Measurements from ENCODE around the gene DHRS7C. TPM values are rescaled to one million over a fixed set of nuclear protein-coding genes. Genes with fewer than 3 reads are reported as not detected.

Gene DHRS7C
- total and polyA plus RNA-seq, 2 donors (not counting 1 experiment from before 2014, with no cell fraction given): not detected

DNA sequence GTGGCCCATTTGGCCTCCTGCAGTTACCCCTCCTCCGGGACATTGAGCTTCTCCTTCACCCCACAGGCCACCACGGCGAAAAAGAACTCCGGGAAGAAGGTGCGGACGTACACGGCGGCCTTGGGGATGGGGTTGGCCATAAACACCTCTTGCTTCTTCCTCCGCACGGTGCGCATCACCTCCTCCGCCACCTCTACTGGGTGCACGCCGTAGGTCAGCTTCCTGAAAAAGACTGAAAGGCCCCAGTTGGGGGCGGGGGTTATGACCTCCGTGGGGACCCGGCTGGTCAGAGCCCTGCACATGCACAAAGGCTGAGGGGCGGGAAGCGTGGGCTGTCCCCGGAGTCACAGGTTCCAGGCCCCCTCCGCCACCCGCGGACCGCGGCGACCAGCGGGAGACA is 19.9 kb downstream of the DHRS7C start:
- ChIA-PET CTCF (no interaction called here), POLR2A (no interaction called here)
- Mint-ChIP-seq H3K4me3 (no peak overlapping the region), H3K27me3 (peaks cover 6% of the 10 kb centered on the region), H3K4me1 (no peaks in the 10 kb centered on the region), H3K27ac (no peak overlapping the region), H3K9me3 (ENCODE audit: insufficient read depth) (no peaks in the 10 kb centered on the region)
- WGBS (ENCODE audit: insufficient coverage): 90% methylated on average over 27 of the region's 27 CpGs
- H3K4me1 ChIP-seq (ENCODE audit: control insufficient read depth in 2 of 2, insufficient read depth in 2 of 2, low read length in 2 of 2): no peaks in the 10 kb centered on the region
- no peaks in the 10 kb centered on the region for H3K79me2 ChIP-seq (ENCODE audit: control insufficient read depth, insufficient read depth, low read length)
- no peaks in the 10 kb centered on the region for H4K20me1 ChIP-seq (ENCODE audit: control insufficient read depth, insufficient read depth, low read length, poor library complexity, severe bottlenecking)
- ATAC-seq (ENCODE audit: low read depth): no peak
- no peak for TF ChIP-seq EZH2 (IDR thresholded peaks at IDR 0.05; ENCODE audit: borderline replicate concordance, insufficient read depth, low read depth, low read length, poor library complexity, severe bottlenecking)
- TF ChIP-seq, protein P1, sequence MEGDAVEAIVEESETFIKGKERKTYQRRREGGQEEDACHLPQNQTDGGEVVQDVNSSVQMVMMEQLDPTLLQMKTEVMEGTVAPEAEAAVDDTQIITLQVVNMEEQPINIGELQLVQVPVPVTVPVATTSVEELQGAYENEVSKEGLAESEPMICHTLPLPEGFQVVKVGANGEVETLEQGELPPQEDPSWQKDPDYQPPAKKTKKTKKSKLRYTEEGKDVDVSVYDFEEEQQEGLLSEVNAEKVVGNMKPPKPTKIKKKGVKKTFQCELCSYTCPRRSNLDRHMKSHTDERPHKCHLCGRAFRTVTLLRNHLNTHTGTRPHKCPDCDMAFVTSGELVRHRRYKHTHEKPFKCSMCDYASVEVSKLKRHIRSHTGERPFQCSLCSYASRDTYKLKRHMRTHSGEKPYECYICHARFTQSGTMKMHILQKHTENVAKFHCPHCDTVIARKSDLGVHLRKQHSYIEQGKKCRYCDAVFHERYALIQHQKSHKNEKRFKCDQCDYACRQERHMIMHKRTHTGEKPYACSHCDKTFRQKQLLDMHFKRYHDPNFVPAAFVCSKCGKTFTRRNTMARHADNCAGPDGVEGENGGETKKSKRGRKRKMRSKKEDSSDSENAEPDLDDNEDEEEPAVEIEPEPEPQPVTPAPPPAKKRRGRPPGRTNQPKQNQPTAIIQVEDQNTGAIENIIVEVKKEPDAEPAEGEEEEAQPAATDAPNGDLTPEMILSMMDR (IDR thresholded peaks at IDR 0.05): no peak
- peaks cover 0 to 5% (median 0%) of the 10 kb centered on the region in 3 donors for H3K9me3 ChIP-seq (ENCODE audit: control extremely low read depth in 1 of 3, control insufficient read depth in 2 of 3, insufficient read depth in 1 of 3, low read length in 2 of 3)
- H2AFZ ChIP-seq (ENCODE audit: insufficient read depth, low read depth, low read length, poor library complexity, severe bottlenecking): no peak overlapping the region
- H3K9ac ChIP-seq (ENCODE audit: low read length): no peak overlapping the region
- no peak overlapping the region for H3K27ac ChIP-seq (ENCODE audit: low read length in 2 of 2)
- H3K4me2 ChIP-seq (replicated peaks; ENCODE audit: low read depth, low read length, poor library complexity, severe bottlenecking): no peak overlapping the region
- DNase-seq: no peak
- no peaks in the 10 kb centered on the region for H3K36me3 ChIP-seq (replicated peaks in 1 of 2; ENCODE audit: control extremely low read depth in 1 of 2, control insufficient read depth in 1 of 2, extremely low read depth in 1 of 2, insufficient read depth in 2 of 2, low read length in 1 of 2)
- H3K27me3 ChIP-seq (replicated peaks in 1 of 4; ENCODE audit: control extremely low read depth in 1 of 4, control insufficient read depth in 3 of 4, insufficient read depth in 4 of 4, low read length in 3 of 4): no peaks in the 10 kb centered on the region
- no peak overlapping the region for H3K4me3 ChIP-seq (ENCODE audit: control extremely low read depth in 1 of 5, extremely low read depth in 1 of 5, insufficient read depth in 1 of 5, low read depth in 2 of 5, low read length in 4 of 5)
- intact Hi-C loops (cut with micrococcal nuclease): no loop called here

DNA sequence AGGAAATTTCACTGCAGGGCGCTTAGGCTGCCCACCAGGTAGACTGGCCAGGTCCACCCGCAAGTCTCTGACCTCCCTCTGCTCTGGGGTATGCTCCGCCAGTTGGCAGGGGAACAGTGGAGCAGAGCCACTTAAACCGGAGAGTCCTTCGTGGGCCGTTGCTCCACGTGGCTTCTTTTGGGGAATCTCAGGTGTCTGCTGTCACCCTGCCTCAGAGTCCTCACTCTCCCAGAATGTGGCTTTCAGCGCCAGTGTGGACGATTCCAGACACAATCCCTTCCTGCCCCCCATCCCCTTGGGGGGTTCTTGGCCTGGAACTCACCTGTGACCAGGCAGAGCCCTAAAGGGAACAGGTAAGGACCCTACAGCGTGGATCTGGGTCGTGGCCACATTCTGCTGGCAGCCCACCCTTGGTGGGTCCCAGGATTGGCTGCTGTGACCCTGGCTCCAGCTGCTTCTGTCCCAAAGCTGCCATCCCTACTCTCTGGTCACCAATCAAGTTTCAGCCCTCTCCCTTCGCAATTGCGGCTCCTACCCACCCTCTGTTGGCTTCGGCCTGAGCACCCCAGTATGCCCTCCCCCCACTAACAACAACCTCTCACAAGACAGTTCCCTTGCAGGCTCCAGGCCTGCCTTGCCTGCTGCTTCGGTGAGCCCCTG is 22.2 kb downstream of the DHRS7C start:
- intact Hi-C loops (cut with micrococcal nuclease): no loop called here
- Histone ChIP-seq H3K9me3 (ENCODE audit: control extremely low read depth in 1 of 3, control insufficient read depth in 2 of 3, insufficient read depth in 1 of 3, low read length in 2 of 3) (peaks cover 0 to 5% (median 0%) of the 10 kb centered on the region in 3 donors), H2AFZ (ENCODE audit: insufficient read depth, low read depth, low read length, poor library complexity, severe bottlenecking) (no peak overlapping the region), H3K27ac (ENCODE audit: low read length in 2 of 2) (no peak overlapping the region), H3K79me2 (ENCODE audit: control insufficient read depth, insufficient read depth, low read length) (no peaks in the 10 kb centered on the region), H4K20me1 (ENCODE audit: control insufficient read depth, insufficient read depth, low read length, poor library complexity, severe bottlenecking) (no peaks in the 10 kb centered on the region), H3K4me2 (replicated peaks; ENCODE audit: low read depth, low read length, poor library complexity, severe bottlenecking) (no peak overlapping the region), H3K36me3 (replicated peaks in 1 of 2; ENCODE audit: control extremely low read depth in 1 of 2, control insufficient read depth in 1 of 2, extremely low read depth in 1 of 2, insufficient read depth in 2 of 2, low read length in 1 of 2) (no peaks in the 10 kb centered on the region), H3K9ac (ENCODE audit: low read length) (no peak overlapping the region), H3K27me3 (replicated peaks in 1 of 4; ENCODE audit: control extremely low read depth in 1 of 4, control insufficient read depth in 3 of 4, insufficient read depth in 4 of 4, low read length in 3 of 4) (no peaks in the 10 kb centered on the region), H3K4me1 (ENCODE audit: control insufficient read depth in 2 of 2, insufficient read depth in 2 of 2, low read length in 2 of 2) (no peaks in the 10 kb centered on the region), H3K4me3 (ENCODE audit: control extremely low read depth in 1 of 5, extremely low read depth in 1 of 5, insufficient read depth in 1 of 5, low read depth in 2 of 5, low read length in 4 of 5) (no peak overlapping the region)
- Mint-ChIP-seq H3K27me3 (peaks cover 11% of the 10 kb centered on the region), H3K27ac (no peak overlapping the region), H3K9me3 (ENCODE audit: insufficient read depth) (no peaks in the 10 kb centered on the region), H3K4me3 (no peak overlapping the region), H3K4me1 (no peaks in the 10 kb centered on the region)
- DNase-seq (no peak), ATAC-seq (ENCODE audit: low read depth) (no peak)
- ChIA-PET POLR2A (no interaction called here), CTCF (interaction anchor here (0.5 kb wide), 1 partner anchor 43 kb away, joined by 3 read pairs; no protein-coding TSS in a partner anchor)
- no peak for TF ChIP-seq EZH2 (IDR thresholded peaks at IDR 0.05; ENCODE audit: borderline replicate concordance, insufficient read depth, low read depth, low read length, poor library complexity, severe bottlenecking)
- TF ChIP-seq, protein P1 (IDR thresholded peaks at IDR 0.05): no peak
- WGBS (ENCODE audit: insufficient coverage): 86% methylated on average over 12 of the region's 15 CpGs
